Measurements from ENCODE around the gene PROM2. TPM values are rescaled to one million over a fixed set of nuclear protein-coding genes. Genes with fewer than 3 reads are reported as not detected.

PROM2 gene
- total and polyA plus RNA-seq, 10 of the 15 experiments (the other 5 are each of a cell fraction or from before 2014, with no cell fraction given) = 0.01 to 0.04 TPM; not detected in 8

- no peak for TF ChIP-seq ZNF687 (IDR thresholded peaks at IDR 0.05)
- no peak for TF ChIP-seq RAD51 (IDR thresholded peaks at IDR 0.05)
- no peak for TF ChIP-seq SUZ12 (IDR thresholded peaks at IDR 0.05; ENCODE audit: unreplicated experiment)
- no peak for TF ChIP-seq ELK1 (IDR thresholded peaks at IDR 0.05; ENCODE audit: low read depth, low read length)
- no peak for TF ChIP-seq NFYB (IDR thresholded peaks at IDR 0.05; ENCODE audit: insufficient read depth, low read depth, low read length)
- no peak for TF ChIP-seq NFXL1 (IDR thresholded peaks at IDR 0.05; ENCODE audit: borderline replicate concordance)
These were observed 21.1 kb downstream of the PROM2 start (continued) for GRCh38 chr2:95295376-95295775.

DNA sequence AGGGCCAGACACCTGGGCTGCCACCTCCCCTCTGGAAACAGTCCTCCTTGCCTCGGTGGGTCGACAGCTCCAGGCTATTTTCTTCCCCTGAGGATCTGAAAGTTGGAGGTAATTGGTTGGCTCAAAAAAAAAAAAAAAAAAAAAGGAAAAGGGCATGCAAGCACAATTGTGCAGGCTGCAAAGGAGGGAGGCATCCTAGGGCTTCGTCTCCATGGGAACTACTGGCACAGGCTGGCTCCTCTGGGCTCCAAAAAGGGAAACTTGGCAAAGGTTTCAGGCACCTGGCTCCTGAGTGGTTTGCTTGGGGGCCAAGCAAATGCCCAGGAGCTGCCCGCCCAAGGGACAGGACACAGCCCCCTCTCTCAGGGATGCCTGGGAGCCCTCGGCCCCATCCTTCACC lies 21.8 kb downstream of the PROM2 start:
- Histone ChIP-seq H3K9ac (ENCODE audit: control insufficient read depth, insufficient read depth, low read length) (no peak overlapping the region), H3K27ac (ENCODE audit: control insufficient read depth, insufficient read depth) (no peak overlapping the region), H4K20me1 (ENCODE audit: control insufficient read depth, insufficient read depth) (no peaks in the 10 kb centered on the region), H3K4me3 (no peak overlapping the region), H3K4me1 (ENCODE audit: control insufficient read depth, insufficient read depth, low read length) (no peaks in the 10 kb centered on the region), H3K9me3 (replicated peaks; ENCODE audit: control insufficient read depth, insufficient read depth, low read length) (no peaks in the 10 kb centered on the region; the same call in 2 of the 3 replicates), H2AFZ (ENCODE audit: control insufficient read depth, low read depth, low read length) (no peak overlapping the region), H3K4me2 (ENCODE audit: control insufficient read depth, insufficient read depth) (no peak overlapping the region), H3K79me2 (ENCODE audit: control insufficient read depth, insufficient read depth, low read length) (no peaks in the 10 kb centered on the region), H3K36me3 (ENCODE audit: control insufficient read depth in 2 of 2, insufficient read depth in 2 of 2, low read length in 1 of 2) (no peaks in the 10 kb centered on the region), H3K27me3 (replicated peaks in 1 of 2; ENCODE audit: control insufficient read depth in 2 of 2, insufficient read depth in 2 of 2, low read length in 1 of 2) (no peaks in the 10 kb centered on the region)
- ATAC-seq (no peak), DNase-seq (ENCODE audit: low read depth, low spot score) (no peak), FAIRE-seq (no peak)
- ChIA-PET CTCF (interaction anchor here (0.6 kb wide), 1 partner anchor 715 kb away, joined by 3 read pairs; no protein-coding TSS in a partner anchor), SMC1A (ENCODE audit: uncharacterized antibody, unreplicated experiment) (no interaction called here), POLR2A (no interaction called here), RAD21 (ENCODE audit: unreplicated experiment) (no interaction called here)
- WGBS (ENCODE audit: insufficient coverage, insufficient replicate concordance, low lambda C conversion rate, missing lambda C conversion rate) = 13% methylated on average over 4 of the region's 5 CpGs
- in situ Hi-C loops (cut with MboI) = no loop called here
- intact Hi-C loops (cut with micrococcal nuclease; ENCODE audit: unreplicated experiment) = no loop called here
- BruUV-seq (replicated peaks) = no TSS peak
- TF ChIP-seq DPF2 (IDR thresholded peaks at IDR 0.05) = no peak
- no peak for TF ChIP-seq TCF7 (IDR thresholded peaks at IDR 0.05; ENCODE audit: borderline replicate concordance)
- TF ChIP-seq, protein P1, sequence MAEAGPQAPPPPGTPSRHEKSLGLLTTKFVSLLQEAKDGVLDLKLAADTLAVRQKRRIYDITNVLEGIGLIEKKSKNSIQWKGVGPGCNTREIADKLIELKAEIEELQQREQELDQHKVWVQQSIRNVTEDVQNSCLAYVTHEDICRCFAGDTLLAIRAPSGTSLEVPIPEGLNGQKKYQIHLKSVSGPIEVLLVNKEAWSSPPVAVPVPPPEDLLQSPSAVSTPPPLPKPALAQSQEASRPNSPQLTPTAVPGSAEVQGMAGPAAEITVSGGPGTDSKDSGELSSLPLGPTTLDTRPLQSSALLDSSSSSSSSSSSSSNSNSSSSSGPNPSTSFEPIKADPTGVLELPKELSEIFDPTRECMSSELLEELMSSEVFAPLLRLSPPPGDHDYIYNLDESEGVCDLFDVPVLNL (IDR thresholded peaks at IDR 0.05; ENCODE audit: low read depth, low read length) = no peak
- no peak for TF ChIP-seq PAX8 (IDR thresholded peaks at IDR 0.05)
- TF ChIP-seq RFX5 (IDR thresholded peaks at IDR 0.05; ENCODE audit: low read depth, low read length) = no peak
- TF ChIP-seq TBL1XR1 (IDR thresholded peaks at IDR 0.05; ENCODE audit: low read depth, low read length) = no peak
- TF ChIP-seq STAT3 (IDR thresholded peaks at IDR 0.05; ENCODE audit: low read depth, low read length) = no peak
- TF ChIP-seq CHD1 (IDR thresholded peaks at IDR 0.05; ENCODE audit: low read depth, low read length) = no peak
- TF ChIP-seq ATF3 (IDR thresholded peaks at IDR 0.05; ENCODE audit: borderline replicate concordance, extremely low read depth, low read depth, low read length) = no peak
- no peak for TF ChIP-seq PAX5 (IDR thresholded peaks at IDR 0.05; ENCODE audit: borderline replicate concordance, low read depth, low read length)
